H9 (cell line): ENCODE measurements around the gene FARS2. TPM values are rescaled to one million over a fixed set of nuclear protein-coding genes. Genes with fewer than 3 reads are reported as not detected.

Experiments
- DNase-seq: peaks from one replicate; pipeline ENCODE4 v3.0.0-alpha.2; 2017
- H2AFZ ChIP-seq: one replicate; pipeline ENCODE4 v1.6.1; 2013; ENCODE audit warnings: mild to moderate bottlenecking, low read length, control low read depth, moderate library complexity
- H2AK5ac ChIP-seq: 2 replicates; pipeline ENCODE4 v1.6.1; 2013; ENCODE audit warnings: low read length, control low read depth, mixed read lengths; ENCODE audit not compliant: insufficient read length
- H2BK120ac ChIP-seq: one replicate; pipeline ENCODE4 v1.6.1; 2013; ENCODE audit warnings: low read depth, mild to moderate bottlenecking, low read length, control low read depth, inconsistent platforms; ENCODE audit not compliant: poor library complexity, severe bottlenecking
- H2BK12ac ChIP-seq: 2 replicates; pipeline ENCODE4 v1.6.1; 2013; ENCODE audit warnings: low read length, control low read depth, mixed read lengths, low read depth; ENCODE audit not compliant: insufficient read length
- H2BK15ac ChIP-seq: 2 replicates; pipeline ENCODE4 v1.6.1; 2013; ENCODE audit warnings: low read depth, low read length, control low read depth
- H2BK20ac ChIP-seq: one replicate; pipeline ENCODE4 v1.6.1; 2013; ENCODE audit warnings: low read depth, mild to moderate bottlenecking, low read length, control low read depth, inconsistent platforms; ENCODE audit not compliant: poor library complexity, severe bottlenecking
- H2BK5ac ChIP-seq: 2 replicates; pipeline ENCODE4 v1.6.1; 2013; ENCODE audit warnings: low read length, control low read depth, mixed read lengths; ENCODE audit not compliant: insufficient read length
- H3K14ac ChIP-seq: 2 replicates; pipeline ENCODE4 v1.6.1; 2013; ENCODE audit warnings: low read length, control low read depth; ENCODE audit not compliant: insufficient read depth
- H3K18ac ChIP-seq: 2 replicates; pipeline ENCODE4 v1.6.1; 2013; ENCODE audit warnings: low read depth, mild to moderate bottlenecking, mixed read lengths, low read length, control low read depth; ENCODE audit not compliant: insufficient read length
- H3K23ac ChIP-seq: 2 replicates; pipeline ENCODE4 v1.6.1; 2013; ENCODE audit warnings: low read length, control low read depth, mixed read lengths, low read depth; ENCODE audit not compliant: insufficient read length
- H3K23me2 ChIP-seq: 2 replicates; pipeline ENCODE4 v1.6.1; 2013; ENCODE audit warnings: low read depth, mild to moderate bottlenecking, mixed read lengths, low read length, control low read depth; ENCODE audit not compliant: insufficient read length, poor library complexity, severe bottlenecking
- H3K27ac ChIP-seq: 2 replicates; pipeline ENCODE4 v1.5.1; 2013; ENCODE audit warnings: low read length, control low read depth, mixed read lengths, low read depth; ENCODE audit not compliant: insufficient read length
- H3K27me3 ChIP-seq: 2 replicates; pipeline ENCODE4 v1.6.1; 2013; ENCODE audit warnings: low read length, control low read depth, inconsistent platforms; ENCODE audit not compliant: insufficient read depth
- H3K4ac ChIP-seq: 2 replicates; pipeline ENCODE4 v1.6.1; 2013; ENCODE audit warnings: low read depth, mild to moderate bottlenecking, control low read depth, inconsistent platforms, low read length, moderate library complexity
- H3K4me1 ChIP-seq: 2 replicates; pipeline ENCODE4 v1.6.1; 2013; ENCODE audit warnings: low read length, control low read depth, inconsistent platforms; ENCODE audit not compliant: insufficient read depth
- H3K4me2 ChIP-seq: 2 replicates; pipeline ENCODE4 v1.6.1; 2013; ENCODE audit warnings: low read length, control low read depth, mixed read lengths; ENCODE audit not compliant: insufficient read length, insufficient read depth
- H3K56ac ChIP-seq: 2 replicates; pipeline ENCODE4 v1.6.1; 2013; ENCODE audit warnings: low read depth, mild to moderate bottlenecking, mixed read lengths, low read length, control low read depth; ENCODE audit not compliant: insufficient read length
- H3K79me1 ChIP-seq: 2 replicates; pipeline ENCODE4 v1.6.1; 2013; ENCODE audit warnings: low read depth, mild to moderate bottlenecking, moderate library complexity, low read length, control low read depth, inconsistent platforms; ENCODE audit not compliant: insufficient read depth, poor library complexity, severe bottlenecking
- H3K79me2 ChIP-seq: 2 replicates; pipeline ENCODE4 v1.6.1; 2013; ENCODE audit warnings: low read length, control low read depth, inconsistent platforms; ENCODE audit not compliant: insufficient read depth
- H3K9ac ChIP-seq: 2 replicates; pipeline ENCODE4 v1.6.1; 2013; ENCODE audit warnings: low read length, control low read depth, mixed read lengths; ENCODE audit not compliant: insufficient read length; ENCODE audit errors: extremely low read depth
- H3K9me3 ChIP-seq: one replicate; pipeline ENCODE4 v1.6.1; 2013; ENCODE audit warnings: low read depth, low read length, inconsistent platforms; ENCODE audit not compliant: control insufficient read depth
- H3T11ph ChIP-seq: one replicate; pipeline ENCODE4 v1.6.1; 2013; ENCODE audit warnings: mild to moderate bottlenecking, low read length, control low read depth, inconsistent platforms
- H4K20me1 ChIP-seq: one replicate; pipeline ENCODE4 v1.6.1; 2013; ENCODE audit not compliant: control insufficient read depth, insufficient read length, insufficient read depth
- H4K5ac ChIP-seq: 2 replicates; pipeline ENCODE4 v1.6.1; 2013; ENCODE audit warnings: low read depth, mild to moderate bottlenecking, mixed read lengths, low read length, control low read depth; ENCODE audit not compliant: insufficient read length
- H4K8ac ChIP-seq: replicated peaks from 2 replicates; pipeline ENCODE4 v1.6.1; 2013; ENCODE audit warnings: low read length, control low read depth, mixed read lengths, low read depth; ENCODE audit not compliant: insufficient read length
- H4K91ac ChIP-seq: 2 replicates; pipeline ENCODE4 v1.6.1; 2013; ENCODE audit warnings: low read depth, mild to moderate bottlenecking, moderate library complexity, mixed read lengths, low read length, control low read depth; ENCODE audit not compliant: insufficient read length
- H3K27ac Mint-ChIP-seq, 3 experiments: 2 replicates in 2 of 3; 3 replicates in 1 of 3; pipeline ENCODE4 v1.8.0; 2020 to 2021; ENCODE audit warnings: mixed read lengths in 3 of 3, mild to moderate bottlenecking in 1 of 3, moderate library complexity in 1 of 3
- H3K27me3 Mint-ChIP-seq: 2 replicates; pipeline ENCODE4 v1.8.0; 2021; ENCODE audit warnings: low read depth, mild to moderate bottlenecking, moderate library complexity, mixed read lengths
- H3K36me3 Mint-ChIP-seq, 3 experiments: 2 replicates in 2 of 3; 3 replicates in 1 of 3; pipeline ENCODE4 v1.8.0; 2020 to 2021; ENCODE audit warnings: low read depth in 3 of 3, mixed read lengths in 3 of 3; ENCODE audit not compliant: insufficient read depth in 1 of 3
- H3K4me1 Mint-ChIP-seq, 2 experiments: 2 replicates each; pipeline ENCODE4 v1.8.0; 2020; ENCODE audit warnings: mixed read lengths in 2 of 2
- H3K4me3 Mint-ChIP-seq, 2 experiments: 2 replicates in 1 of 2; 3 replicates in 1 of 2; pipeline ENCODE4 v1.8.0; 2020 to 2021; ENCODE audit warnings: mild to moderate bottlenecking in 2 of 2, mixed read lengths in 2 of 2, moderate library complexity in 1 of 2
- H3K9me3 Mint-ChIP-seq, 2 experiments: 2 replicates in 1 of 2; 3 replicates in 1 of 2; pipeline ENCODE4 v1.8.0; 2020; ENCODE audit warnings: mild to moderate bottlenecking in 2 of 2, mixed read lengths in 2 of 2, moderate library complexity in 1 of 2
- WGBS: extraction: QIAGEN DNeasy Blood & Tissue Kit; methylation state at CpG from one replicate; pipeline ENCODE4 v1.1.7; 2013; ENCODE audit warnings: missing lambda C conversion rate, low lambda C conversion rate, mixed read lengths; ENCODE audit not compliant: insufficient read length; ENCODE audit errors: extremely low coverage; 5-methylcytosine and 5-hydroxymethylcytosine counted together
- total RNA-seq: library from RNA; stranded (reverse); gene quantifications from 2 replicates; pipeline ENCODE4 v1.2.1, GENCODE V29; 2021
- TF ChIP-seq, protein P1 (sequence below): fragments of 200-600 bp; sonication (generic); conservative IDR thresholded peaks from 3 replicates; pipeline ENCODE4 v1.8.0; 2021; ENCODE audit warnings: antibody characterized with exemption, mild to moderate bottlenecking

The FARS2 gene
- total RNA-seq, 1 experiment from 2014 or later, result 8.5 TPM

- H3K36me3 Mint-ChIP-seq, result peaks cover 24 to 29% (median 25%) of the 10 kb centered on the region in 3 experiments
- no peak overlapping the region for H3K27ac ChIP-seq
- no peak overlapping the region for H3T11ph ChIP-seq
- H2BK15ac ChIP-seq, result no peak overlapping the region
- H3K79me1 ChIP-seq, result peaks cover 4% of the 10 kb centered on the region
- no peaks in the 10 kb centered on the region for H3K4me1 ChIP-seq
- H2AK5ac ChIP-seq, result no peak overlapping the region
- H4K20me1 ChIP-seq, result no peaks in the 10 kb centered on the region
- no peak overlapping the region for H2AFZ ChIP-seq
- H3K4me3 Mint-ChIP-seq, result no peak overlapping the region
- no peaks in the 10 kb centered on the region for H3K9me3 ChIP-seq
- H2BK20ac ChIP-seq, result no peak overlapping the region
- H2BK5ac ChIP-seq, result no peak overlapping the region
- no peak overlapping the region for H3K4me2 ChIP-seq
- H3K56ac ChIP-seq, result no peak overlapping the region
- DNase-seq, result no peak
- H3K4me1 Mint-ChIP-seq, result peaks cover 0 to 3% of the 10 kb centered on the region in 2 experiments; a peak in 1 of 4 replicates
- H2BK120ac ChIP-seq, result no peak overlapping the region
- no peaks in the 10 kb centered on the region; the same call in 1 of the 2 replicates for H3K79me2 ChIP-seq
- H3K27me3 Mint-ChIP-seq, result no peaks in the 10 kb centered on the region
- TF ChIP-seq, protein P1, sequence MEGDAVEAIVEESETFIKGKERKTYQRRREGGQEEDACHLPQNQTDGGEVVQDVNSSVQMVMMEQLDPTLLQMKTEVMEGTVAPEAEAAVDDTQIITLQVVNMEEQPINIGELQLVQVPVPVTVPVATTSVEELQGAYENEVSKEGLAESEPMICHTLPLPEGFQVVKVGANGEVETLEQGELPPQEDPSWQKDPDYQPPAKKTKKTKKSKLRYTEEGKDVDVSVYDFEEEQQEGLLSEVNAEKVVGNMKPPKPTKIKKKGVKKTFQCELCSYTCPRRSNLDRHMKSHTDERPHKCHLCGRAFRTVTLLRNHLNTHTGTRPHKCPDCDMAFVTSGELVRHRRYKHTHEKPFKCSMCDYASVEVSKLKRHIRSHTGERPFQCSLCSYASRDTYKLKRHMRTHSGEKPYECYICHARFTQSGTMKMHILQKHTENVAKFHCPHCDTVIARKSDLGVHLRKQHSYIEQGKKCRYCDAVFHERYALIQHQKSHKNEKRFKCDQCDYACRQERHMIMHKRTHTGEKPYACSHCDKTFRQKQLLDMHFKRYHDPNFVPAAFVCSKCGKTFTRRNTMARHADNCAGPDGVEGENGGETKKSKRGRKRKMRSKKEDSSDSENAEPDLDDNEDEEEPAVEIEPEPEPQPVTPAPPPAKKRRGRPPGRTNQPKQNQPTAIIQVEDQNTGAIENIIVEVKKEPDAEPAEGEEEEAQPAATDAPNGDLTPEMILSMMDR, result no peak
- H3K9ac ChIP-seq, result no peak overlapping the region
- no CpG with 5 or more reads among the region's 4 CpGs for WGBS
- no peak overlapping the region for H4K8ac ChIP-seq
- no peaks in the 10 kb centered on the region for H3K23me2 ChIP-seq
- no peak overlapping the region for H3K18ac ChIP-seq
- H3K4ac ChIP-seq, result no peak overlapping the region
- no peak overlapping the region for H2BK12ac ChIP-seq
- no peak overlapping the region for H3K14ac ChIP-seq
- H3K23ac ChIP-seq, result no peak overlapping the region
- no peak overlapping the region for H4K91ac ChIP-seq
- no peak overlapping the region for H3K27ac Mint-ChIP-seq
- H4K5ac ChIP-seq, result no peak overlapping the region
- peaks cover 0 to 4% of the 10 kb centered on the region in 2 experiments; a peak in 2 of 5 replicates for H3K9me3 Mint-ChIP-seq
- H3K27me3 ChIP-seq, result no peaks in the 10 kb centered on the region
Measured at GRCh38 chr6:5250911-5251310, 10.4 kb upstream of the FARS2 start.
